GM19239 (cell line): ENCODE measurements around the gene GALNT18.

Experiments
- DNase-seq: peaks from one replicate; pipeline ENCODE4 v3.0.0; 2011; ENCODE audit warnings: low spot score; ENCODE audit not compliant: insufficient read length
- FAIRE-seq: peaks from 2 replicates; lab custom pipeline; 2011; peaks lifted over from hg19 to GRCh38; lab: Jason Lieb, UNC

GALNT18 gene

GRCh38 chr11:11445441-11446185 is 176.2 kb downstream of the GALNT18 start:
- DNase-seq = no peak
- FAIRE-seq = no peak

- DNase-seq = no peak
- no peak for FAIRE-seq
Observed at GRCh38 chr11:11444804-11445131, 177.0 kb downstream of the GALNT18 start.

GRCh38 chr11:11444027-11444803 is 177.6 kb downstream of the GALNT18 start:
- FAIRE-seq = no peak
- no peak for DNase-seq

- DNase-seq = no peak
- FAIRE-seq = no peak
Observed at GRCh38 chr11:11442791-11443190, 179.0 kb downstream of the GALNT18 start.

- FAIRE-seq (no peak), DNase-seq (no peak)
Observed at GRCh38 chr11:11441516-11441915, 180.3 kb downstream of the GALNT18 start.

GRCh38 chr11:11441091-11441490 is 180.7 kb downstream of the GALNT18 start:
- DNase-seq (no peak), FAIRE-seq (no peak)

- no peak for DNase-seq
- FAIRE-seq = no peak
Observed at GRCh38 chr11:11440144-11440543, 181.7 kb downstream of the GALNT18 start.

GRCh38 chr11:11439591-11439990 is 182.2 kb downstream of the GALNT18 start:
- FAIRE-seq (no peak), DNase-seq (no peak)

GRCh38 chr11:11436715-11437313 is 185.0 kb downstream of the GALNT18 start:
- FAIRE-seq = no peak
- DNase-seq = no peak

GRCh38 chr11:11435635-11436034 is 186.2 kb downstream of the GALNT18 start:
- FAIRE-seq (no peak), DNase-seq (no peak)

GRCh38 chr11:11433960-11434359 is 187.8 kb downstream of the GALNT18 start:
- DNase-seq (no peak), FAIRE-seq (no peak)

- FAIRE-seq = no peak
Observed at GRCh38 chr11:11432621-11433319, 189.0 kb downstream of the GALNT18 start.

GRCh38 chr11:11430431-11430830 is 191.4 kb downstream of the GALNT18 start:
- DNase-seq = no peak
- no peak for FAIRE-seq

More at GRCh38 chr11:11432621-11433319, 189.0 kb downstream of the GALNT18 start:
- no peak for DNase-seq

- FAIRE-seq = no peak
- DNase-seq = no peak
Observed at GRCh38 chr11:11428714-11429113, 193.1 kb downstream of the GALNT18 start.

GRCh38 chr11:11427542-11427941 is 194.3 kb downstream of the GALNT18 start:
- DNase-seq = no peak
- FAIRE-seq = no peak

GRCh38 chr11:11427140-11427539 is 194.7 kb downstream of the GALNT18 start:
- FAIRE-seq = no peak
- DNase-seq = no peak

- no peak for DNase-seq
- FAIRE-seq = no peak
Observed at GRCh38 chr11:11426226-11426952, 195.4 kb downstream of the GALNT18 start.

GRCh38 chr11:11425806-11426205 is 196.0 kb downstream of the GALNT18 start:
- FAIRE-seq = no peak
- no peak for DNase-seq

- FAIRE-seq = no peak
Observed at GRCh38 chr11:11424688-11425087, 197.1 kb downstream of the GALNT18 start.

More at GRCh38 chr11:11424688-11425087, 197.1 kb downstream of the GALNT18 start:
- DNase-seq = no peak
